ENCODE measurements around the gene SNX6.
"Not testable (repeated sequence)": the region's sequence is repeated elsewhere in the genome, so short reads cannot be mapped to it uniquely, and the experiment has no call there.

The SNX6 gene

DNA sequence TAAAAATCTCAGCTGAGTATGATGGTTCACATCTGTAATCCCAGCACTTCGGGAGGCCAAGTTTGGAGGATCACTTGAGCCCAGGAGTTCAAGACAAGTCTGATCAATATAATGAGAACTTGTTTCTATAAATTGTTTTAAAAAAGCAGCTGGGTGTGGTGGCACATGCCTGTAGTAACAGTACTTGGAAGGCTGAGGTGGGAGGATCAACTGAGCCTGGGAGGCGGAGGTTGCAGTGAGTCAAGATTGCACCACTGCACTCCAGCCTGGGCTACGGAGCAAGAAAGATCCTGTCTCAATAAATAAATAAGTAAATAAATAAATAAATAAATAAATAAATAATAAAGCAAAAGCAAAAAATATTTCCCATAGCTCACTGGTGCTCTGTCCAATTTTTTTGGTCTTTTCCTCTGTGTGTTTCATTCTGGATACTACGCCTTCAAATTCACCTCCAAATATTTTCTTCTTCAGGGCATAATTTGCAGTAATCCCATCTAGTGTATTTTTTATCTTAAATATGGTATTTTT is 32.7 kb upstream of the SNX6 start:
- Histone ChIP-seq H4K20me1 (ENCODE audit: insufficient read depth, low read length) (no peaks in the 10 kb centered on the region), H3K36me3 (ENCODE audit: insufficient read depth, low read length) (no peaks in the 10 kb centered on the region), H3K4me2 (ENCODE audit: insufficient read depth, low read length) (no peak overlapping the region), H3K27me3 (ENCODE audit: insufficient read depth, low read length, poor library complexity) (no peaks in the 10 kb centered on the region), H3K4me3 (ENCODE audit: low read depth in 1 of 2, low read length in 2 of 2) (no peak overlapping the region), H3K27ac (ENCODE audit: low read length) (no peak overlapping the region), H3K9me3 (ENCODE audit: insufficient read depth, low read length, severe bottlenecking) (no peaks in the 10 kb centered on the region), H2AFZ (ENCODE audit: low read depth, low read length) (no peak overlapping the region), H3K79me2 (ENCODE audit: insufficient read depth, low read length) (no peaks in the 10 kb centered on the region), H3K9ac (ENCODE audit: low read depth, low read length) (no peak overlapping the region), H3K4me1 (ENCODE audit: insufficient read depth, low read length) (peaks cover 5% of the 10 kb centered on the region; the same call in 1 of the 2 replicates)
- ATAC-seq (ENCODE audit: insufficient read depth, low read depth) (no peak), DNase-seq (no peak)
- TF ChIP-seq, protein P1, sequence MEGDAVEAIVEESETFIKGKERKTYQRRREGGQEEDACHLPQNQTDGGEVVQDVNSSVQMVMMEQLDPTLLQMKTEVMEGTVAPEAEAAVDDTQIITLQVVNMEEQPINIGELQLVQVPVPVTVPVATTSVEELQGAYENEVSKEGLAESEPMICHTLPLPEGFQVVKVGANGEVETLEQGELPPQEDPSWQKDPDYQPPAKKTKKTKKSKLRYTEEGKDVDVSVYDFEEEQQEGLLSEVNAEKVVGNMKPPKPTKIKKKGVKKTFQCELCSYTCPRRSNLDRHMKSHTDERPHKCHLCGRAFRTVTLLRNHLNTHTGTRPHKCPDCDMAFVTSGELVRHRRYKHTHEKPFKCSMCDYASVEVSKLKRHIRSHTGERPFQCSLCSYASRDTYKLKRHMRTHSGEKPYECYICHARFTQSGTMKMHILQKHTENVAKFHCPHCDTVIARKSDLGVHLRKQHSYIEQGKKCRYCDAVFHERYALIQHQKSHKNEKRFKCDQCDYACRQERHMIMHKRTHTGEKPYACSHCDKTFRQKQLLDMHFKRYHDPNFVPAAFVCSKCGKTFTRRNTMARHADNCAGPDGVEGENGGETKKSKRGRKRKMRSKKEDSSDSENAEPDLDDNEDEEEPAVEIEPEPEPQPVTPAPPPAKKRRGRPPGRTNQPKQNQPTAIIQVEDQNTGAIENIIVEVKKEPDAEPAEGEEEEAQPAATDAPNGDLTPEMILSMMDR (IDR thresholded peaks at IDR 0.05; ENCODE audit: borderline replicate concordance, extremely low read depth, low read length, poor library complexity, severe bottlenecking), result no peak
- TF ChIP-seq EZH2 (IDR thresholded peaks at IDR 0.05; ENCODE audit: borderline replicate concordance, low read depth, low read length, severe bottlenecking), result no peak

DNA sequence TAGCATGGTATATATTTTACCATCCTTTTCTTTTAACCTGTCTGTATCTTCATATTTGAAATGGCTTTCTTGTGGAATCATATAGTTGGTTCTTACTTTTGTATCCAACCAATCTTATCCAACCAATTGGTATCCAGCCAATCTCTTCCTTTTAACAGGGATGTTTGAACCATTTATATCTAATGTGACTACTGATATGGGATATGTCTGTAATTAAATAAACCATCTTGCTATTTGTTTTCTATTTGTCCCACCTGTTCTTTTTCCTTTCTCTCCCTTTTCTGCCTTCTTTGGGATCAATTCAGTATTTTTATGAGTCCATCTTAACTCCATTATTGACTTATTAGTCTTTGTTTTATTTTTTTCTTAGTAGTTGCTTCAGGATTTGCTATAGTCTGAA is 30.8 kb upstream of the SNX6 start:
- Histone ChIP-seq H3K9ac (ENCODE audit: low read depth, low read length) (no peak overlapping the region), H2AFZ (ENCODE audit: low read depth, low read length) (no peak overlapping the region), H3K27me3 (ENCODE audit: insufficient read depth, low read length, poor library complexity) (no peaks in the 10 kb centered on the region), H3K9me3 (ENCODE audit: insufficient read depth, low read length, severe bottlenecking) (no peaks in the 10 kb centered on the region), H3K4me2 (ENCODE audit: insufficient read depth, low read length) (no peak overlapping the region), H3K27ac (ENCODE audit: low read length) (no peak overlapping the region), H3K4me3 (ENCODE audit: low read depth in 1 of 2, low read length in 2 of 2) (no peak overlapping the region), H3K79me2 (ENCODE audit: insufficient read depth, low read length) (no peaks in the 10 kb centered on the region), H3K36me3 (ENCODE audit: insufficient read depth, low read length) (no peaks in the 10 kb centered on the region), H3K4me1 (ENCODE audit: insufficient read depth, low read length) (no peaks in the 10 kb centered on the region), H4K20me1 (ENCODE audit: insufficient read depth, low read length) (no peaks in the 10 kb centered on the region)
- DNase-seq, result no peak
- no peak for TF ChIP-seq EZH2 (IDR thresholded peaks at IDR 0.05; ENCODE audit: borderline replicate concordance, low read depth, low read length, severe bottlenecking)
- TF ChIP-seq, protein P1 (IDR thresholded peaks at IDR 0.05; ENCODE audit: borderline replicate concordance, extremely low read depth, low read length, poor library complexity, severe bottlenecking), result no peak
- ATAC-seq (ENCODE audit: insufficient read depth, low read depth), result no peak

DNA sequence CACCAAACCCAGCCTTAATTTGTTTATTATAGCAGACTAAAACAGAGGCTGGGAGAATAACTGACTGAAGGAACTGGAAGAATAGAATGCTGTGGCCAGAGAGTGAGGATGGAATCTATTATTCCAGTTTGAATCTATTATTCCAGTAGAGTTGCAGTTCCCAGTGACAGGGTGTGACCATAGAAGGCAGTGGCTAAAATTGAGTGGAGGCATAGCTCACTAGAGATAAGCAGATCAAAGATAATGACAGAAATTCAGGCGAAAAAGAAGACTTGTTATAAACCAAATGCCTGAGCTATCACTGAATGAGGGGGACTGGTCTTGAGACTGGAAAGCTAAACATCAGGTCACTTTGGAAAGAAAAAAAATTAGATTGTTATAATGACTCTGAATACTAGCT is 26.0 kb upstream of the SNX6 start:
- H2AFZ ChIP-seq (ENCODE audit: low read depth, low read length), result no peak overlapping the region
- no peak overlapping the region for H3K27ac ChIP-seq (ENCODE audit: low read length)
- no peak overlapping the region for H3K9ac ChIP-seq (ENCODE audit: low read depth, low read length)
- no peaks in the 10 kb centered on the region for H3K4me1 ChIP-seq (ENCODE audit: insufficient read depth, low read length)
- no peak for ATAC-seq (ENCODE audit: insufficient read depth, low read depth)
- H3K4me2 ChIP-seq (ENCODE audit: insufficient read depth, low read length), result no peak overlapping the region
- no peaks in the 10 kb centered on the region for H3K36me3 ChIP-seq (ENCODE audit: insufficient read depth, low read length)
- H3K4me3 ChIP-seq (ENCODE audit: low read depth in 1 of 2, low read length in 2 of 2), result no peak overlapping the region
- H4K20me1 ChIP-seq (ENCODE audit: insufficient read depth, low read length), result no peaks in the 10 kb centered on the region
- no peaks in the 10 kb centered on the region for H3K9me3 ChIP-seq (ENCODE audit: insufficient read depth, low read length, severe bottlenecking)
- TF ChIP-seq, protein P1 (IDR thresholded peaks at IDR 0.05; ENCODE audit: borderline replicate concordance, extremely low read depth, low read length, poor library complexity, severe bottlenecking), result no peak
- TF ChIP-seq EZH2 (IDR thresholded peaks at IDR 0.05; ENCODE audit: borderline replicate concordance, low read depth, low read length, severe bottlenecking), result no peak
- no peaks in the 10 kb centered on the region for H3K79me2 ChIP-seq (ENCODE audit: insufficient read depth, low read length)
- H3K27me3 ChIP-seq (ENCODE audit: insufficient read depth, low read length, poor library complexity), result no peaks in the 10 kb centered on the region
- no peak for DNase-seq

DNA sequence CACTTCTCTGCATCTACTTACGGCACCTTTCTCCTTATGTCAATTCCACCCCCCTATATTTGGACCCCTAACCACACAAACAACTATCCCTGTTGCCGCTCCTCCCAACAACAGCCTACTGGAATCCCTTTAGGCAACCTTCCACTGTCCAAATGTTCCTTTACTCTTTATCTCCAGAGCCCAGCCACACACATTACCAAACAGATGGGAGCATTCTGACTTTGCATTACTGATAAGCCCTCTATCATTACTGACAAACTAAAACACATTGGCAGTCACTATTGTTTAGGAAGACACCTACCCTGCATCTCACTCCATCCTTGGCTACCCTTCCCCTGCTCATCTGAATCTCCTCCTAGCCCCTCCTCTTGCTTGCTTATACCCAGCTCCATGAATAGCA is 23.1 kb upstream of the SNX6 start:
- H3K4me1 ChIP-seq (ENCODE audit: insufficient read depth, low read length); H3K79me2 ChIP-seq (ENCODE audit: insufficient read depth, low read length); H3K4me2 ChIP-seq (ENCODE audit: insufficient read depth, low read length); H4K20me1 ChIP-seq (ENCODE audit: insufficient read depth, low read length); H3K27me3 ChIP-seq (ENCODE audit: insufficient read depth, low read length, poor library complexity); H2AFZ ChIP-seq (ENCODE audit: low read depth, low read length); H3K4me3 ChIP-seq (ENCODE audit: low read depth in 1 of 2, low read length in 2 of 2); DNase-seq; H3K9me3 ChIP-seq (ENCODE audit: insufficient read depth, low read length, severe bottlenecking); H3K9ac ChIP-seq (ENCODE audit: low read depth, low read length); H3K36me3 ChIP-seq (ENCODE audit: insufficient read depth, low read length); H3K27ac ChIP-seq (ENCODE audit: low read length); ATAC-seq (ENCODE audit: insufficient read depth, low read depth): not testable (repeated sequence)

DNA sequence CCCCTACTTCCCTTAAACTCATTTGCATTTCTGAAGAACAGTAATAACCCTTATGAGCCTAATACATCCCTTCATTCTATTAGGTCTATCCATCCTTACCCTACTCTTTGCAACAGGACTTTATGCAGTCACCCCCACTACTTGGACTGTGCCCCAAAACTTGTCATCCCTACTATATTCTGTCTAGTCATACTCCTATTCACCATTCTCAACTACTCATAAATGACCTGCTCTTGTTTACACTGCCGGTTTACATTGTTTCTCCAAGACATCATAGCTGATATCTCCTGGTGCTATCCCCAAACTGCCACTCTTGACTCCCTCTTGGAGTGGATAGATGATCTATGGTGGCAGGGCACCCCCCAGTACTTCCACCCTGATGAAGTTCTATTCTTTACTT is 22.4 kb upstream of the SNX6 start:
- H4K20me1 ChIP-seq (ENCODE audit: insufficient read depth, low read length); H3K79me2 ChIP-seq (ENCODE audit: insufficient read depth, low read length); DNase-seq; ATAC-seq (ENCODE audit: insufficient read depth, low read depth); H3K4me2 ChIP-seq (ENCODE audit: insufficient read depth, low read length); H3K4me1 ChIP-seq (ENCODE audit: insufficient read depth, low read length); H3K36me3 ChIP-seq (ENCODE audit: insufficient read depth, low read length); H3K27me3 ChIP-seq (ENCODE audit: insufficient read depth, low read length, poor library complexity); H3K4me3 ChIP-seq (ENCODE audit: low read depth in 1 of 2, low read length in 2 of 2); H3K9ac ChIP-seq (ENCODE audit: low read depth, low read length); H3K9me3 ChIP-seq (ENCODE audit: insufficient read depth, low read length, severe bottlenecking); H2AFZ ChIP-seq (ENCODE audit: low read depth, low read length); H3K27ac ChIP-seq (ENCODE audit: low read length): not testable (repeated sequence)

Data from DND-41 (cell line).